HepG2 (cell line): ENCODE results near the gene LUC7L2. TPM values are rescaled to one million over a fixed set of nuclear protein-coding genes. Genes with fewer than 3 reads are reported as not detected.

ENCODE experiments used
- ATAC-seq: fragments of 200-7000 bp; cut with Tn5 transposase; 3 replicates; pipeline ENCODE4 v1.9.1; 2020; ENCODE audit warnings: mild to moderate bottlenecking, moderate library complexity
- BruUV-seq: library from RNA; stranded (reverse); fragments of 400-500 nt; replicated peaks from 2 replicates; lab custom pipeline; 2021; lab: Mats Ljungman, UMichigan
- CTCF ChIA-PET: fragments of 300-600 bp; formaldehyde crosslinking; extraction: SDS; loops from one replicate; lab custom pipeline; 2021; ENCODE audit warnings: low total read pairs, inconsistent platforms, low intra/inter-chr PET ratio; lab: Yijun Ruan, JAX
- POLR2A ChIA-PET: fragments of 350-600 bp; sonication (Branson Sonifier 250); formaldehyde crosslinking; loops from one replicate; lab custom pipeline; 2020; ENCODE audit warnings: antibody characterized with exemption, inconsistent platforms; lab: Yijun Ruan, JAX
- DNase-seq: peaks from one replicate; pipeline ENCODE4 v3.0.0-alpha.2; 2015; ENCODE audit warnings: low spot score
- FAIRE-seq: peaks from 3 replicates; lab custom pipeline; 2011; peaks lifted over from hg19 to GRCh38; lab: Jason Lieb, UNC
- H2AFZ ChIP-seq: one replicate; pipeline ENCODE4 v1.6.1; 2011; ENCODE audit warnings: low read length, inconsistent platforms
- H3K27ac ChIP-seq: fragments of 300-600 bp; 3 replicates; pipeline ENCODE4 v1.8.0; 2011; ENCODE audit warnings: mixed run types, mild to moderate bottlenecking, mixed read lengths, low read length, inconsistent platforms; ENCODE audit not compliant: insufficient read depth; ENCODE audit errors: extremely low read length
- H3K27me3 ChIP-seq, 2 experiments: fragments of 200-600 bp in 1 of 2; 2 replicates in 1 of 2; 3 replicates in 1 of 2; pipeline versions ENCODE4 v1.6.0 to v1.8.0; 2011; ENCODE audit warnings: low read length in 2 of 2, mild to moderate bottlenecking in 2 of 2, moderate library complexity in 2 of 2, inconsistent platforms in 1 of 2; ENCODE audit not compliant: insufficient read depth in 2 of 2, control insufficient read depth in 1 of 2
- H3K36me3 ChIP-seq, 2 experiments: fragments of 200-600 bp in 1 of 2; replicated peaks in 1 of 2; 2 replicates in 1 of 2; 3 replicates in 1 of 2; pipeline versions ENCODE4 v1.5.1 to v1.8.0; 2011; ENCODE audit warnings: low read length in 2 of 2, inconsistent platforms in 1 of 2; ENCODE audit not compliant: insufficient read depth in 2 of 2, control insufficient read depth in 1 of 2
- H3K4me1 ChIP-seq: 2 replicates; pipeline ENCODE4 v1.5.1; 2012; ENCODE audit warnings: low read length, inconsistent platforms; ENCODE audit not compliant: insufficient read depth
- H3K4me2 ChIP-seq: 2 replicates; pipeline ENCODE4 v1.6.0; 2011; ENCODE audit warnings: low read depth, low read length, inconsistent platforms
- H3K4me3 ChIP-seq, 3 experiments: fragments of 200-600 bp in 1 of 3; sonication (generic), shearing (Covaris generic) in 1 of 3; replicated peaks in 1 of 3; 2 replicates each; pipeline ENCODE4 v1.5.1; 2011 to 2016; ENCODE audit warnings: low read length in 3 of 3, inconsistent platforms in 2 of 3, low read depth in 2 of 3, mild to moderate bottlenecking in 2 of 3, control low read depth in 1 of 3, mixed read lengths in 1 of 3; ENCODE audit not compliant: insufficient read depth in 1 of 3
- H3K79me2 ChIP-seq: one replicate; pipeline ENCODE4 v1.6.1; 2011; ENCODE audit warnings: low read length, inconsistent platforms; ENCODE audit not compliant: insufficient read depth
- H3K9ac ChIP-seq: 2 replicates; pipeline ENCODE4 v1.6.0; 2011; ENCODE audit warnings: mild to moderate bottlenecking, low read depth, low read length, inconsistent platforms; ENCODE audit not compliant: insufficient read depth
- H3K9me3 ChIP-seq: 2 replicates; pipeline ENCODE4 v1.5.1; 2012; ENCODE audit warnings: mild to moderate bottlenecking, low read length
- H4K20me1 ChIP-seq: 2 replicates; pipeline ENCODE4 v1.6.0; 2011; ENCODE audit warnings: inconsistent platforms, mild to moderate bottlenecking, low read length, moderate library complexity; ENCODE audit not compliant: insufficient read depth
- ATF7-NPFF ChIP-seq: sonication (generic); formaldehyde crosslinking; IDR thresholded peaks from 2 replicates; pipeline ENCODE4 v1.8.1; 2023; ENCODE audit warnings: mild to moderate bottlenecking, low read depth, missing genetic modification reagents, moderate library complexity
- BATF2 ChIP-seq: sonication (generic); formaldehyde crosslinking; IDR thresholded peaks from 2 replicates; pipeline ENCODE4 v1.8.0; 2022; ENCODE audit warnings: mild to moderate bottlenecking, missing genetic modification reagents, moderate library complexity
- CEBPB ChIP-seq: IDR thresholded peaks from 2 replicates; pipeline ENCODE4 v1.6.1; 2011; ENCODE audit warnings: low read depth, low read length, improper control_type of control experiment, borderline replicate concordance
- HINFP ChIP-seq: sonication (generic); formaldehyde crosslinking; IDR thresholded peaks from 2 replicates; pipeline ENCODE4 v1.4.0; 2020; ENCODE audit warnings: low read depth, mild to moderate bottlenecking, missing genetic modification reagents
- HNRNPK ChIP-seq: fragments of 200-400 bp; formaldehyde crosslinking; IDR thresholded peaks from 2 replicates; pipeline ENCODE4 v1.6.1; 2018; ENCODE audit warnings: low read length, low read depth, moderate library complexity, mild to moderate bottlenecking; ENCODE audit not compliant: poor library complexity, severe bottlenecking
- YEATS4 ChIP-seq: sonication (generic); formaldehyde crosslinking; IDR thresholded peaks from 2 replicates; pipeline ENCODE4 v1.4.0; 2020; ENCODE audit warnings: missing genetic modification reagents, borderline replicate concordance
- ZBTB33 ChIP-seq: sonication (generic); formaldehyde crosslinking; IDR thresholded peaks from 2 replicates; pipeline ENCODE4 v1.4.0; 2020; ENCODE audit warnings: missing genetic modification reagents
- ZFP91 ChIP-seq: sonication (generic); formaldehyde crosslinking; IDR thresholded peaks from 2 replicates; pipeline ENCODE4 v1.9.0; 2022; ENCODE audit warnings: missing genetic modification reagents, mild to moderate bottlenecking, borderline replicate concordance
- WGBS: methylation state at CpG from one replicate; pipeline ENCODE4 v1.1.6; 2017; ENCODE audit warnings: low lambda C conversion rate; 5-methylcytosine and 5-hydroxymethylcytosine counted together
- in situ Hi-C: cut with HindIII; loops from 2 replicates; pipeline ENCODE4 v1.10.0; 2017; ENCODE audit warnings: low pct_unique_long_range_greater_than_20kb; ENCODE audit not compliant: extremely low pct_ligation_motif_present
- intact Hi-C: fragments of 100-400 bp; cut with micrococcal nuclease; formaldehyde crosslinking; loops from one replicate; pipeline ENCODE4 v1.10.0; 2022; ENCODE audit not compliant: unreplicated experiment
- polyA plus RNA-seq, 8 experiments: library from polyadenylated mRNA; depleted of rRNA in 3 of 8; stranded (reverse) in 7 of 8; unstranded in 1 of 8; fragments of >200 nt; fragmentation: Illumina TruSeq in 4 of 8; extraction: Trizol in 4 of 8; gene quantifications; 2 replicates each; pipeline versions ENCODE4 v1.2.1 to v1.2.3, GENCODE V29; 2011 to 2016; ENCODE audit warnings: low read depth in 4 of 8, missing spikeins in 1 of 8, mixed read lengths in 1 of 8; ENCODE audit not compliant: insufficient read depth in 1 of 8
- total RNA-seq, 5 experiments: library from RNA; depleted of rRNA; stranded (reverse); fragments of >200 nt; fragmentation: Illumina TruSeq; extraction: Trizol; gene quantifications; 2 replicates each; pipeline ENCODE4 v1.2.3, GENCODE V29; 2016; ENCODE audit warnings: low read depth in 1 of 5

Gene LUC7L2
- total and polyA plus RNA-seq, 2 of the 13 experiments (the other 11 are each of a cell fraction or from before 2014, with no cell fraction given) = 17.9 to 50.7 TPM

GRCh38 chr7:139450851-139451250, 91.2 kb downstream of the LUC7L2 start (continued):
- TF ChIP-seq HINFP (CRISPR knock-in tag) = no peak

GRCh38 chr7:139451638-139452037, 91.9 kb downstream of the LUC7L2 start:
- H3K4me3 ChIP-seq = no peak overlapping the region
- WGBS = 50% methylated on average over 6 of the region's 6 CpGs
- no peak for ATAC-seq
- H3K4me1 ChIP-seq = peaks cover 10% of the 10 kb centered on the region
- no peak overlapping the region for H3K9ac ChIP-seq
- H3K27ac ChIP-seq = no peak overlapping the region
- no peak overlapping the region for H3K4me2 ChIP-seq
- no peaks in the 10 kb centered on the region for H3K9me3 ChIP-seq
- no TSS peak for BruUV-seq
- FAIRE-seq = no peak
- DNase-seq = no peak
- H3K27me3 ChIP-seq = peaks cover 2 to 6% of the 10 kb centered on the region in 2 experiments; a peak in 2 of 5 replicates
- ChIA-PET POLR2A (interaction anchor here (0.7 kb wide), 1 partner anchor 98 kb away, joined by 4 read pairs; no protein-coding TSS in a partner anchor), CTCF (no interaction called here)
- TF ChIP-seq ATF7-NPFF (CRISPR knock-in tag) (no peak), ZBTB33 (no peak), ZFP91 (CRISPR knock-in tag) (no peak), HNRNPK (no peak), CEBPB (no peak), BATF2 (CRISPR knock-in tag) (no peak), YEATS4 (CRISPR knock-in tag) (no peak)
- intact Hi-C loops = no loop called here
- H3K79me2 ChIP-seq = no peaks in the 10 kb centered on the region
- in situ Hi-C loops = no loop called here
- H4K20me1 ChIP-seq = no peaks in the 10 kb centered on the region
- no peaks in the 10 kb centered on the region for H3K36me3 ChIP-seq
- H2AFZ ChIP-seq = no peak overlapping the region
